Activated CD4-positive, CD25-positive, alpha-beta regulatory T cell treated with anti-CD3 and anti-CD28 coated beads, Interleukin-2, amount 50 U/mL, for 72 hours (primary cell): ENCODE data around the gene HIF3A.
"Not testable (repeated sequence)": the region's sequence is repeated elsewhere in the genome, so short reads cannot be mapped to it uniquely, and the experiment has no call there.

ENCODE experiments used
- DNase-seq: peaks from one replicate; pipeline ENCODE4 v3.0.0; 2021

HIF3A gene

DNA sequence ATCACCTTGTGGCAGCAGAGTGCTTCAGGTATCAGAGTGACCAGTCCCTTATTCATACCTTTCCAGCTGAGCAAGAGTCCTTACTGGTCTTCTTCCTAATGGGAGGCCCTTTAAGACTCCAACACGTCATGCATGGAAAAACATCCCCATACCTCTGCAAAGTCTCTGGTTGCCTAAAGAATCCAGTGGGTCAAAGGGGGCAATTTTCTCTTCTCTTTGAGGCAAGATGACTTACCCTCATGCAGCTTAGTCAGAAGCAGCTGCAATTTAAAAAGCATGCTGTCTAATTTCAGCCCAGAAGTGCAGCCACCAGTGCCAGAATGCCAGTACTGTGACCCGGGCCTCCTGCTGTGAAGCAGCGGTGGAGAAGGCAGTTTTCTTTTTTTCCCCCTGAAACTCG lies 68.7 kb downstream of the HIF3A start:
- DNase-seq: no peak

DNA sequence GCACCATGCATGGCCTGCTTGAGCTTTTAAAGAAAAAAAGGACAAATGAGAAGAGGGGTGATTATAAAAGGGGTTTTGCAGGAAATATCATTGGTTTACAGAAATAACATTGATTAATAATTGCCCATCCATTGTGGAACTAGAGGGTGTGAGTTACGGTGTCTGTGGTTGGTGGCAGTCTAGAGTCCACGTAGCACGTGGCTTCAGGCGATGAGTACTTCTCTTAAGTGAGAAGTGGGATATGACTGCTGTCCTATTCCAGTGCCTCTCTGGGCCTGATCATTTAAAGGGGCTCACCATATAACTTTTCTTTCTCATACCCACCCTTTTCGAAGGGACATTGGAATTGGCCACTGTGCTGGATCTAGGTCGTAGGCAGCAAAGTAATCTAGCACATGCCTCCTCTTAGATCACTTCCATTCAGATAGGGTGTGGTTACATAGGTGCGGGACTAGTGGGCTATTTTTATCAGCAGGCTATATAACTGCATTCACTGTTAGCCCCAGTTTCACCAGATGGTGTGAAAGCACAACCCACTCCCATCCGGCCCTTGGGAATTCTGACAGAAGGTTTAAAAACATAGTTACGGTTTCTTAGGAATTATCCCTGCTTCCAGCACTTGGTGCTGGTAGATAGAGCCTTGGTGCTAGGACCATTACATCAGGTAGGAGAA lies 69.9 kb downstream of the HIF3A start:
- no peak for DNase-seq

DNA sequence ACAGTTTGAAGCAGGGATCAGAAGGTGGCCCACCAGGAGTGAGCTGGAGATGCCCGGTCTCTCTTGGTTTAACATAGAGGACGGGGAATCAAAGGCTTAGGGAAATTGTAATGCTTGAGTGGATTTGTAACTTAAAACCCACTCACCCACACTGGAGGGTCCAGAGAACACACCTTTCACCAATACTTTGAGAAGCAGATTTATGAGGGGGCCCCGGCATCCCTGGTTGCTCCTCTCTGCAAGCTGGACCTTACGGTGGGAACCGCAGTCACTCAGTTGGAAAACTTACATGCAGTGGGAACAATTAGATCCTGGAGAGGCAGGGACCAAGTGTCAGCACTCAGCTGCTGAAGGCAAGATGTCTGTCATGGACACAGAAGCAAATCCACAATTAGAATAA lies 70.6 kb downstream of the HIF3A start:
- no peak for DNase-seq

DNA sequence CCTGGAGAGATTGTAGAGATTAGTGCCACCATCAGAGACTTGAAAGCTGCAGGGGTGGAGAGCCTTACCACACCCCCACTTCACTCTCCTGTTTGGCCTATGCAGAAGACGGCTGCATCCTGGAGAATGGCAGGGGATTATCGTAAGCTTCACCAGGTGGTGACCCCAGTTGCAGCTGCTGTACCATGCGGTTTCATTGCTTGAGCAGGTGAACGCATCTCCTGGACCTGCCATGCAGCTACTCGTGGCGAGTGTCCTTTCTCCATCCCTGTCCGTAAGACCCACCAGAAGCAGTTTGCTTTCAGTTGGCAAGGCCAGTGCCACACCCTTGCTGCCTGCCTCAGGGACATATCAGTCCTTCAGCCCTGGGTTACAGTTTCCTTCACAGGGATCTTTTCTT lies 71.3 kb downstream of the HIF3A start:
- DNase-seq: no peak

DNA sequence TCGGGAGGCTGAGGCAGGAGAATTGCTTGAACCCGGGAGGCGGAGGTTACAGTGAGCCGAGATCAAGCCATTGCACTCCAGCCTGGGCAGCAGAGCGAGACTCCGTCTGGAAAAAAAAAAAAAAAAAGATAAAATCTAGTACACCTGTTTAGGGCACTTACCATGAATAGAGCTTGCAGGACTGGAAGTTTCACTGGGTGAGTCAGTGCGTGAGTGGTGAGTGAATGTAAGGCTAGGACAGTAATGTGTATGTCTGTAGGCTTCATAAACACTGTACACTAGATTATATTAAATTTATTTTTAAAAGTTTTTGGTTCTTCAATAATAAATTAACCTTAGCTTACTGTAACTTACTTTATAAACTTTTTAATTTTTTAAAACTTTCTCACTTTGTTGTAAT lies 73.0 kb downstream of the HIF3A start:
- no peak for DNase-seq

DNA sequence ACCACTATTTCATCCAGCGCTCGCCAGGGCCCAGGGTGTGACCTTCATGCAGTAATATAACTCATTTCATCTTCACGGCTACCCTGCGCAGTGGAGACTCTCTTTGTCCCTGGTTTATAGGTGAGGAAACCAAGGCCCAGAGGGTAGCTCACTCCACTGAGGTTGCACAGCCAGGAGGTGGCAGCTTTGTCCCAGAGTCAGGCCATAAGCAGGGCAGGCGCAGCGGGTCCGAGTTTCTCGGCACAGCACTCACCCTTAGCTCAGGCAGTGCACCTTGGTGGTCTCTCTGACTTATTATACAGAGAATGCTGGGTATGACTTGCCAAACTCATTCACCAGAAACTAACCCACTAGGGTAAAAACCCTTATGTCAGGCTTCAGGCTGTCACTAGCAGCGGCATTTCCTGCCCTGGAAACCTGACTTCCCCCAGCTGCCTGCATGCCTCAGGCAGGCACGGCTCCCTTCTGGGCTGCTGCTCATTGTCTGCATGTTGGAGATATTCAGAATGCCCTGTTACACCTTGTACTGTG lies 74.6 kb downstream of the HIF3A start:
- DNase-seq: no peak

DNA sequence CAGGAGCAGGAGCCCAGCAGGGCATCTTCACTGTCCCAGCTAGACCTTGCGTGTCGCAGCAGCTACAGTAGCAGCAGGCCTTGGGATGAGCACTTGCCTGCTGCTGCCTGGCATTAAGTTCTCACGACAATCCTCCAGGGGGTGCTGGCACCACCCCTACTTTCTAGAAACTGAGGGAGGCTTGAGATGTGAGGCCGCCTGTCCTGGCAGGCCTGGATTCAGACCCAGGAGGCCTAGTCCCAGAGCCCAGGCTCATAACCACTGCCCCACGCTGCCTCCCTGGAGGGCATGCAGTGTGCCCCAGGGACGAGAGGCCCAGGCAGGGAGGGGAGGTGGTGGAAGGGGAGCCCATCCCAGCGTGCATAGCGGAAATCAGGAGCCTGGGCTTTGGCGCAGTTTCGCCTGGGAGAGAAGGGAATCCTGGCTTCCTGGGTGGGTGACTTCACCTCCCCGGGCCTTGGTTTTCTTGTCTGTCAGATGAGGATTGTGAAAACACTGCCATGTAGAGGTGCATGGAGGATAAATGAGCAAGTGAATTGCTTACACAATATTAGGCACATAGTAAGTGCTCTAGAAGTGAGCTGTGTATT lies 76.2 kb downstream of the HIF3A start:
- no peak for DNase-seq

DNA sequence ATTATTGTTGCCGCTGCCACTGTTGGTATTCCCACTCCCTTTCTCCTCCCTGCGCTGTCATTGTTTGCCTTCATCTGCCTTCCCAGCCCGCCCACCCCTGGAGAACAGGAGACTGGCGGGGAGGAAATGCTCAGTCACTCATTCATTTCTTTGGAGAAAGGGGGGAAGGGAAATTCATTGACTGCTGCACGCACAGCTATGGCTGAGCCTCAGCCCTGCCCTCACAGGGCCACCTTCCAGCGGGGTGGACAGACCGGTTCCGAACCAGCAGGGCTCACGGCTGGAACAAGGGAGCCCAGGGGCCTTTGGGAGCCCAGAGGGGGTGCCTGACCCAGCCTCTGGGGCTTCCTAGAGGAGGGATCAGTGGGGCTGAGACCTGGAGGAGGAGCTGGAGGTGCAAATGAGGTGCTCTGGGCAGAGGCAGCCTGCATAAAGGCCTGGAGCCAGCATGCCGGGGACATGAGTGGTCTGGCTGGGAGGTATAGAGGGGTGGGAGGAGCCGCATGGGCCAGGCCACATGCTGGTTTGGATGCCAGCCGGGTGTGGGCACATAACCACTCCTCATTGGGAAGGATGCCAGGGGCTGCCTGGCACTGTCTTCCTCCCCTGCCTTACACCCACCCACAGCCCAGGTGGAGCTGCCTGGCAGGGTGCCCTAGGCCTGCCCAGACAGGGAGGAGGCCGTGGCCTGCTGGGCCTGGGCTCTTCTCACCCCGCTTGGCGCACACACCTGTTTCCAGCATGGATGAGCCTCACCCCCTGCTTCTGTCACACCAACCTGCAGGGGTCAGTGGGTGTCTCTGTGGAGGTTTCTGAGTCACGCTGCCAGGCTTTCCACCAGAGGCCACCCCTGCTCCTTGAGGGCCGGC lies 76.9 kb downstream of the HIF3A start:
- DNase-seq: no peak

DNA sequence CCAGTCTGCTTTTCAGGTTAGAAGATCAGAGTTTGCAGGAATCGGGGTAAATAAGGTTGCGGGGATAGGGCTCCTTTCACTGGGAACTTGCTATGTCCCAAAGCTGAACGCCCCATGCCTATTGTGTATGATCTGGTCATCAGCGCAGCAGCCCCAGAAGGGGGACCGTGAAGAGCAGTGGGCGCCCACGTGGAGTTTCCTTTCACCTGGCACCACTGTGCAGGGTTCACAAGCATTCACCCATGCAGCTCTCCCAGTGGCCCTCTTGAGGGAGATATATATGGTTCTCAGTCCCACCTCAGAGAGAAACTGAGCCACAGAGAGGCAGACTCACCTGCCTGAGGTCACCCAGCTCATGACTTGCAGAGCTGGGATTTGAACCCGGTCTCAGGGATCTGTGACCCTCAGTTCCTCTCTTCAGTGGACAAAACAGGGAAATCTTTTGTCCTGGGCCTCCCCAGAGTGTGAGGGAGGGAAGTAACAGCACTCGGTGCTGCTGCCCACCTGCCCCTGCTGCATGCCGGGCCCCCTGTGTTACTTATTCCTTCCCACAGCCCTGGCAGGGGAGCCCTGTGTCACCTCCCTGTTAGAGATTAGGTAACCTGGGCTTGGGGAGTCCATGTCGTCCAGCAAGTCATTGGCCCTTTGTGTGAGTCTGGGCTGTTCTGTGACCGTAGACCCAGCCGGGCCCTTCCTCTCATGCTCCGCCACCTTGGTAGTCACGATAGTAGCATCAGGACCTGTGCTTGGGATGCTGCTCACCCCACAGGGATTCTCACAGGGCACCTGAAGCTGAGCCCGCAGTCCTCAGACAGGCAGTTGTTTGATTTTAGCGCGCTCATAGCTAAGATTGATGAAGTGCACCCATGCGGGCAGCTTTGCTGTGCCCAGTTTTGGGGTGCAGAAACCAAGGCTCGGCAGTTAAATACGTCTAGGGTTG lies 78.0 kb downstream of the HIF3A start:
- DNase-seq: no peak

DNA sequence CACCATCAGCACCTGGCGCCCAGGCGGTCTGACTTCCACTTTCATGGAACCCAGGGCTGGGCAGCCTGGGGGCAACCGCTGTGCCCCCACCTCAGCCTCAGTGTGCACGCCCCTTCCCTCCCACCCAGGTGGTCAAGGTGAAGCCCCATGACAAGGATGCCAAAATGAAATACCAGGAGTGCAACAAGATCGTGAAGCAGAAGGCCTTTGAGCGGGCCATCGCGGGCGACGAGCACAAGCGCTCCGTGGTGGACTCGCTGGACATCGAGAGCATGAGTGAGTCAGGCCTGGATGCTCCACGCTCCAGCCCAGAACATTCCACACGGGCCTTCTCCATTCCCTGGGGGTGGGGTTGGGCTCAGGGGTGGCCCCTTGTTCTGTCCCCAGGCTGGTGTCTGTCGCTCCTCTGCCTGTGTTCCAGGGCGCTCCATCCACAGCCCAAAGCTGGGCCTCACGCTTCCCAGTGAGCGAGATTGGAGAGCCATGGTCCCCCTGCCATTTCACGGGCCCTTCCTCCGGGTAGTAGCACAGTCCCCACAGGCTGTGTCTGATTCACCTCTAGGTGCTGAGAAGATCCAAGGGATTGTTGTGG lies 78.7 kb downstream of the HIF3A start:
- not testable (repeated sequence) for DNase-seq

DNA sequence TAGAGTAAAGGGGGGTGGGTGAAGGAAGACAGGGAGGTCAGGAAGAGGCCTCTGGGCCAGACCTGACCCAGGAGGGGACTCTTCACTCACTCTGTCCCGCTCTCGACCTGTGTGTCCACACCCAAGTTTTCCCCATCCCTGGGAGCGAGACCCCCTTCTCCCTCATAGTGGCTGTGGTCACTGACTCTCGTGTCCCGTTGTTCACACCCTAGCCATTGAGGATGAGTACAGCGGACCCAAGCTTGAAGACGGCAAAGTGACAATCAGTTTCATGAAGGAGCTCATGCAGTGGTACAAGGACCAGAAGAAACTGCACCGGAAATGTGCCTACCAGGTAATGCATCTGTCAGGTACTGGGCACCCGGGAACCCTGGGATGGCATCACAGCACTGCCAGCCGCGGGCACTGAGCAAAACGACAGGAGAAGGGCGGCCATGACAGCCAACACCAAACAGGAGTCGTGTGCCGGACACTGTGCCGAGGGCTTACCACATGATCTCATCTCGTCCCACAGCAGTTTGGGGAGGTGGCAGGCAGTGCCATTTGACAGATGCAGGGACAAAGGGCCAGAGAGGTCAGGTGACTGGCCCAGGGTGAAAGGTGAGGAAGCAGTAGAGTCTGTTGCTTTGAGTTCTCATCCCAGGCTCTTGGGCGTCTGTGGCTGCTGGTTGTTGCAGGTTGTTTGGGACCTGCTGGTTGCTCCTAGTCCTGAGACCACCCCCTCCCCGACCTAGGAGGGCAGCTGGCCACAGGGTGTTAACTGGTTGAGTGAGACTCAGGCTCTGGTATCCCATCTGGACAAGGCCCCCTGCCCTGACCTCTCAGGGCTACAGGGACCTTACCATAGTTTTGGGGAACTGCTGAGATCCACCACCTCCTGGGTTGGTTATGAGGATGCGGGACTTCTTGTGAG lies 79.7 kb downstream of the HIF3A start:
- DNase-seq: no peak

DNA sequence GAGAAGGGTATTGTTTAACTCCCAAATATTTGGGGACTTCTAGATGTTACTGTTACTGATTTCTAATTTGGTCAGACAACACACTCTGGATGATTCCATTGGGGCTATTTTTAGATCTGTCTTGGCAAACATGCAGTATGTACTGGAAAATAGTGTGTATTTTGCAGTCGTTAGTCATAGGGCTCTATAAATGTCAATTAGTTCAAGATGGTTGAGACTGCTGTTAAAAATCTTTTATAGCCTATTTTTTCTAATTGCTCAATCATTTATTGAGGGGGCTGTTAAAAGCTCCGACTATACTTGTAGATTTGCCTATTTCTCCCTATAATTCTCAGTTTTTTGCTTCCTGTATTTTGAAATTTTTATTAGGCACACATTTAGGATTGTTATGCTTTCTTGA lies 81.4 kb downstream of the HIF3A start:
- DNase-seq: no peak

DNA sequence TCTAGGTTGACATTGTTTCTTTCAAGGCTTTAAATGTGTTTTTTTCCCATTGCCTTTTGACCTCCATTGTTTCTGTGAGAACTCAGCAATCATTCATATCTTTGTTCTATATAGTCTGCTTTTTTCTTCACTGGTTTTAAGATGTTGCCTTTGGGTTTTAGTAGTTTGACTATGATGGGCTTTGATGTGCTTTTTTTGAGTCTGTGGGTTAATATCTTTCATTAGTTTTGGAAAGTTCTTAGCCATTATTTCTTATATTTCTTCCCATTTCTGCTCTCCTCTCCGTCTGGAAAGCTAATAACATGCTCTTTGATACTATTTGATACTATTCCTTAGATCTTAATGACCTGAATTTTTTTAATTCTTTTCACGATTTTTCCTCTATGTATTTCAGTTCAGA lies 83.8 kb downstream of the HIF3A start:
- no peak for DNase-seq

DNA sequence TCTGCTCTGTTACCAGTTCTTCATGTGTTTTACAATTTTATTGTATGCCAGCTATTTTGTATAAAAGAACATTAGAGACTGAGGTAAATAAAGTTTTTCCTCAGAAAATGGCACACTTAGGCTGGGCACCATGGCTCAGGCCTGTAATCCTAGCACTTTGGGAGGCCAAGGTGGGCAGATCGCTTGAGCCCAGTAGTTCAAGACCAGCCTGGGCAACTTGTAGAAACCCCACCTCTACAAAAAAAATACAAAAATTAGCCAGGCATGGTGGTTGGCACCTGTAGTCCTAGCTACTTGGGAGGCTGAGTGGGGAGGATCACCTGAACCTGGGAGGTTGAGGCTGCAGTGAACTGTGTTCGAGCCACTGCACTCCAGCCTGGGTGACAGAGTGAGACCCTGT lies 84.5 kb downstream of the HIF3A start:
- DNase-seq: no peak

DNA sequence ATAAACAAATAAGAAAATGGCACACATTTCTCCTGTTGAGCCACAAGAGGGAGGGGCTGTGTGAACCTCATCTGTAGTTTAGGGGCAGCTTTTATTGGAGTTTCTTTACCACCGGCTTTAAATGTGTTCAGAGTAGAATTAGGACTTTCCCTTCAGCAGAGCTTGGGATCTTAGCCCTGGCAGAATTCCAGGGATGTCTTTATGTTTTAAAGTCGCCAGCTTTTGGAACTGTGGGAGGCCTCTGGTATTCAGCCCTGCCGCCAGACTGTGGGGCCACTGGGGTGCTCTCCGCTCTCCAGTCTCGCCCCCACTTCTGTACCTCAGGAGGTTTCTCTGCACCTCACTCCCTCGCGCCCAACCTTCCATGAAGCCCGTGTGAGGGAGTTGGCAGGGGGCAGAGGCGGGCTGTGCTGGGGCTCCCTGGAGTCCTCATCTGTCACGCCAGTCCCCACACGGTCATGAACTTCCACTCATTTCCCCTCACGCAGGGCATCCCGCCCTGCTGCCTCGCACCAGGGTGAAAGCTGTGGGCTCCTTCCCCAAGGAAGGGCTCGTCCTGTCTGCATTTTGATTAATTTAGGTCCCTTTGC lies 85.0 kb downstream of the HIF3A start:
- no peak for DNase-seq

DNA sequence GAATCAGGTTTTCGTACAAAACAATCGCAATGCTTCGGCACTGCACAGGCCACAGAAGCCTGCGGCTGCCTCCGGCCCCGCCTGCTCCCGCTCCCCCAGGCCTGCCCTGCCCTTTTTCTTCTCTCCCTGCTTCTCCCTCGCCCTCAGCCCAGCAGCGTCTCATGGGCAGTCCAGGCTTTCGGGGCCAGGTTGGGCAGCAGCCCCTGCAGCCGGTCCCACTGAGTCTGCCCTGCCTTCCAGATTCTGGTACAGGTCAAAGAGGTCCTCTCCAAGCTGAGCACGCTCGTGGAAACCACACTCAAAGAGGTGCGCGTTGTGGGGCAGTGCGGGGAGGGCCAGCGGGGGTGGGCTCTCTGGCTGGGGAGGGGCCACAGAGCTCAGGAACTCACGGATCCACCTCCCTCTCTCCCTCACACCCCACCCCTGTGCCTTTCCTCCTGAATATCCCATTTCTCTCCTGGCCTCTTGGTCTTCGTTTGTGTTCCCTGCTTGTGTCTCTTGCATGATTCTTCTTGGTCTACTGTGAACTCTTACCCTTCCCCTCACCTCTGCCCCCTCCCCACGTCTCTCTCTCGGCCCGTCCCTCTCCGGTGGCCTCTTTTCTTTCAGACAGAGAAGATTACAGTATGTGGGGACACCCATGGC lies 86.5 kb downstream of the HIF3A start:
- DNase-seq: no peak

DNA sequence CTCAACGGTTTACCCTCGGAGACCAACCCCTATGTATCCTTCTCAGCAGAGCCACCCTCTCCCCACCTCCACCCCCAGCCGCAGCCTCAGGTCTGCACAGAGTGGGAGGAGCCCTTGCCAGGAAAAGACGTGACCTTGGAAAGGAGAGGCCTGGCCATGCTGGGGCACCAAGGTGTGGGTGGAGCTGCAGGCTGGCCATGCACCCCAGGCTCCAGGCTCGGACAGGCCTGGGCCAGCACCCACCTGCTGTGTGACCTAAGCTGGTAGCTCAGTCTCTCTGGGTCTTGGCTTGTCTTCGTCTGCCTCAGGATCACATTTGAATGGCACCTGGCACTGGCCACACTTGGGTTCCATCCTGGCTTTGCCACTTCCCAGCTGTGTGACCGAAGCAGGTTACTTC lies 87.0 kb downstream of the HIF3A start:
- DNase-seq: no peak

DNA sequence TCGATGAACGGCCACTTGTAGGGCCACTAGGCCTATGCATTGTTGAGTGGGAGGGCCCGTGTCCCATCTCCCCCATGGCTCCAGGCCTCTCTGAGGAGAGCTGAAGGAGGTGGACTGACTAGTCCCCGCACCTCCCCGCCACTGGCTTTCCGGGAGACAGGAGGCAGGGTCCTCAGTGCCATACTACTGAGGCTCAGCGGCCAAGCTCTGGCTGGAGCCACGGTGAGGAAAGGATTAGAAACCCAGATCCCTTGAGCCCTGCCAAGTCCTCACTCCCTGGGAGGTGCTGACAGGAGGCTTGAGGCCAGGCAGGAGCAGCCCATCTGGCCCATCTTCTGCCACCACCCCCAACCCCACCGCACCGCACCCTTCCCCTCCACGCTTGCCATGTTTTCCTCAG lies 87.6 kb downstream of the HIF3A start:
- no peak for DNase-seq

DNA sequence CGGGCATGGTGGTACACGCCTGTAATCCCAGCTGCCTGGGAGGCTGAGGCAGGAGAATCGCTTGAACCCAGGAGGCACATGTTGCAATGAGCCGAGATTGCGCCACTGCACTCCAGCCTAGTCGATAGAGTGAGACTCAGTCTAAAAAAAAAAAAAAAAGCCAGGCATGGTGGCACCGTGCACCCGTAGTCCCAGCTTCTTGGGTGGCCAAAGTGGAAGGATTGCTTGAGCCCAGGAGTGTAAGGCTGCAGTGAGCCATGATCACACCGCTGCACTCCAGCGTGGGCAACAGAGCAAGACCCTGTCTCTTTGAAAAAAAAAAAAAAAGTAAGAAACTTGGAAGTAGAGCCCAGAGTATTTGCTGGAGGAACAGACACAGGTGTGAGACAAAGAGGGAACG lies 88.8 kb downstream of the HIF3A start:
- no peak for DNase-seq

DNA sequence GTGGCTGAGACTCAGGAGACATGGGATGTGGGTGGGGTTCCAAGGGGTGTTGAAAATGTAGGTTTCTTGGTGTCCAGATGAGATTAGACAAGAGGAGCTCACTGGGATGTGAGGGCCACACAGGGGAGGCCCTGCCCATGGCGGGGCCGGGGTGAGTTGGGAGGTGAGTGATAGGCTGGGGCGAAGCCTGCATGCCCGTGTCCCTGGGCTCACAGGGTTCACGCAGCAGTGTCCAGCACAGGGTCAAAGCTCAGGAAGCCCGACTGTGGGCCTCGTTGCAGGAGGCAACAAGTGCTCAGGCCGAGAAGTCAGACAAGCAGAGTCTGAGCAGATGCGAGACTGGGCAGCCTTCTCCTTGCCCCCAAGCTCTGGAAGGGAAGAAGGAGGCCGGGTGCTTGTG lies 89.3 kb downstream of the HIF3A start:
- no peak for DNase-seq
